ENCODE measurements around the gene MCHR1. TPM values are rescaled to one million over a fixed set of nuclear protein-coding genes. Genes with fewer than 3 reads are reported as not detected.
A peak's percentile ranks its signal among the peaks of the same experiment; 100 is the strongest.

Gene MCHR1
- total and polyA plus RNA-seq, 4 donors, result 1.6 TPM; not detected in 3

DNA sequence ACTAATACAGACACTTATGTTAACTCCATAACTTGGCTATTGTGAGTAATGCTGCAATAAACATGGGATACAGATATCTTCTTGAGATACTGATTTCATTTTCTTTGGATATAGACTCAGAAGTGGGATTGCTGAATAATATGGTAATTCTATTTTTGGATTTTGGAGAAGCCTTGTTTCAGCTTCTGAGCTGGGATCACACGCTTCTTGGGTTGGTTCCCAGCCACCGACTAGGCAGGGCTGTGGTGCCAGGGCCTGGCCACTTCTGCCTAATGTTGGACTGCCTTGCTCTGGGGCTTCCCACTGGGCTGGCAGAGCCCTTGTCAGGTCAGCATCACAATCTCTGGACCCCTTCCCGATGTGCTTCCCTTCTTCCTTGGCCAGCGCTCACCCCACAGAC, 14.0 kb upstream of the MCHR1 start:
- no peaks in the 10 kb centered on the region for H3K36me3 ChIP-seq (ENCODE audit: control insufficient read depth in 1 of 2, insufficient read depth in 2 of 2, low read length in 1 of 2)
- intact Hi-C loops (cut with DNase I), result no loop called here
- WGBS, 2 donors, result 5 to 6% methylated on average over 4 of the region's 4 CpGs
- no peak overlapping the region for H3K4me3 ChIP-seq (ENCODE audit: low read length in 2 of 2)
- peak overlapping the region in 1 of 2 donors; percentile 55 for H3K27ac ChIP-seq (ENCODE audit: low read depth in 1 of 2, low read length in 2 of 2)
- ATAC-seq (ENCODE audit: low FRiP score) (peak; percentile 88), DNase-seq (peak; percentile 91)
- no peaks in the 10 kb centered on the region for H3K9me3 ChIP-seq (ENCODE audit: control insufficient read depth, low read length)
- H3K27me3 ChIP-seq (ENCODE audit: control insufficient read depth in 1 of 2, insufficient read depth in 2 of 2, low read length in 1 of 2), result no peaks in the 10 kb centered on the region
- H3K4me1 ChIP-seq (ENCODE audit: control insufficient read depth in 1 of 2, insufficient read depth in 2 of 2, low read length in 2 of 2), result no peaks in the 10 kb centered on the region

DNA sequence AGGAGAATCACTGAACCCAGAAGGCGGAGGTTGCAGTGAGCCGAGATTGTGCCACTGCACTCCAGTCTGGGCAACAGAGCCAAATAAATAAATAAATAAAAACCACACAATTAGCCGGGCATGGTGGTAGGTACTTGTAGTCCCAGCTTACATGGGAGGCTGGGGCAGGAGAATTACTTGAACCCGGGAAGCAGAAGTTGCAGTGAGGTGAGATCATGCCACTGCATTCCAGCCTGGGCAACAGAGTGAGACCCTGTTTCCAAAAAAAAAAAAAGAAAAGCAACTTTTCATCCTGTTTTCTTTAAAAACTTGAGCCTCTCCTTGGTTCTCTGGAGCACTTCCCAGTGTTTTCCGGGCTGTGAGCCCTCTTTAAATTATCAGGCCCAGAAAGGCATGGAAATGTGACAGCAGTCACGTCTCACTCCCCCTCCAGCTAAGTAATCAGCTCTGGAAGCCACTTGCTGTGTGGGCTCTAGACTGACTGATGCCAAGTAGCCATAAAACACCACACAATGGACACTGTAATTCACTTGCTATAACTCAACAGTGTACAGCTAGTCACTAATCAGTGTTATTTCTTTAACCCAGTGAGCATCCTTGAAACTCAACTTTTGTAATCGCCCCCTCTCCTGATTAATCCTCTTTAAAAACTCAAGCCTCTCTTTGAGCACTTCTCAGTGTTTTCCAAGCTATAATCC, 13.0 kb upstream of the MCHR1 start:
- Histone ChIP-seq H3K27ac (ENCODE audit: low read depth in 1 of 2, low read length in 2 of 2) (peak overlapping the region in 1 of 2 donors; percentile 50), H3K36me3 (ENCODE audit: control insufficient read depth in 1 of 2, insufficient read depth in 2 of 2, low read length in 1 of 2) (no peaks in the 10 kb centered on the region), H3K27me3 (ENCODE audit: control insufficient read depth in 1 of 2, insufficient read depth in 2 of 2, low read length in 1 of 2) (no peaks in the 10 kb centered on the region), H3K4me1 (ENCODE audit: control insufficient read depth in 1 of 2, insufficient read depth in 2 of 2, low read length in 2 of 2) (no peaks in the 10 kb centered on the region), H3K9me3 (ENCODE audit: control insufficient read depth, low read length) (no peaks in the 10 kb centered on the region), H3K4me3 (ENCODE audit: low read length in 2 of 2) (no peak overlapping the region)
- ATAC-seq (ENCODE audit: low FRiP score) (peak; percentile 84), DNase-seq (peak in 1 of 2 donors; percentile 88)
- WGBS, 2 donors, result 26 to 30% methylated on average over 7 of the region's 7 CpGs
- intact Hi-C loops (cut with DNase I), result loop anchor here in 1 of 2 donors (1.0 kb wide), 1 partner anchor 45 kb away; no protein-coding TSS in a partner anchor

DNA sequence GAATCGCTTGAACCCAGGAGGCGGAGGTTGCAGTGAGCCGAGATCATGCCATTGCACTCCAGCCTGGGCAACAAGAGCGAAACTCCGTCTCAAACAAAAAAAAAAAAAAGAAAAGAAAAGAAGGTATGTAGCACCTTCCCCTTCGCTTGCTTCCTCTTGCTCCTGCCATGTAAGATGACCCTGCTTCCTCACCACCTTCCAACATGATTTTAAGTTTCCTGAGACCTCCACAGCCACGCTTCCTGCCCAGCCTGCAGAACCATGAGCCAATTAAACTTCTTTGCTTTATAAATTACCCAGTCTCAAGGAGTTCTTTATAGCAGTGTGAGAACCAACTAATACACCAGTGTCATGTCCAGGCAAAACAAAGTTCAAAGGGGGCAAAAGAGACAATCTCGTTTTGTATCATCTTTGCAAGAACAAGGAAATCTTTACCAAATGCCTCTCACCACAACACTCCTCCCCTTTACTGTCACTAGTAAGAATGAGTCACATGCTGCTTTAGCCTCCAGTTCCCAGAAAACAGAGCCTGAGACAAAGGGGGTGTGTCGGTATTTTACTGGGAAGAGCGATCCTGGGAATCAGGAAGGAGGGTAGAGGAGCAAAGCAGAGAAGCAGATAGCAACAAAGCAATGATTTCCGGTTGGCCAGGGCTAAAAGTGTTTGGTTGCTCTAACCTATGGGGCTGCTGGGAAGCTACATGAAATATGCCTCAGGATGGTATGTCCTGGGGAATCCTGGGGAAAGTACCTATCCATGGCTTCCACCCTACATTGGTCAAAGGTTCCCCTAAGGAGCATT, 10.5 kb upstream of the MCHR1 start:
- no peak for ATAC-seq (ENCODE audit: low FRiP score)
- Histone ChIP-seq H3K4me3 (ENCODE audit: low read length in 2 of 2) (no peak overlapping the region), H3K36me3 (ENCODE audit: control insufficient read depth in 1 of 2, insufficient read depth in 2 of 2, low read length in 1 of 2) (no peaks in the 10 kb centered on the region), H3K27ac (ENCODE audit: low read depth in 1 of 2, low read length in 2 of 2) (no peak overlapping the region), H3K9me3 (ENCODE audit: control insufficient read depth, low read length) (no peaks in the 10 kb centered on the region), H3K4me1 (ENCODE audit: control insufficient read depth in 1 of 2, insufficient read depth in 2 of 2, low read length in 2 of 2) (no peaks in the 10 kb centered on the region), H3K27me3 (ENCODE audit: control insufficient read depth in 1 of 2, insufficient read depth in 2 of 2, low read length in 1 of 2) (no peaks in the 10 kb centered on the region)
- no peak for DNase-seq
- WGBS, 2 donors, result 92 to 95% methylated on average over 9 to 11 of the region's 11 CpGs
- intact Hi-C loops (cut with DNase I), result no loop called here

DNA sequence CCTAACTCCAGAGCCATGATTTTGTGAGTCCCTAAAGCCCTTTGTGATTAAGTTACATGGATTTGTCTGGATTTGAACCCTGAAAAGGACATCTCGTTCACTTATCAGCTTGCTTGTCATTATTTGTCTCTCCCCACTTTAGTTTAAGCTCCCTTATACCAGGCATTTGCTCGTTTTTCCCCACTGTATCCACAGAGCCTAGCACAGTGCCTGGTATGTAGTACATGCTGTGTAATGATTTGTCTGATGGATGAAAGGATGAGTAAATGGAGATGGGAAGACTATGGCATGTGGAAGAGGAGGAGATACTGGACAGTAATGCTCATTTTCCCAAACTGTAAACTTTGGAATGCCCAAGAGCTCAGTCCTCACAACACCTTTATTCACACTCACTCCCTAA, 9.2 kb upstream of the MCHR1 start:
- Histone ChIP-seq H3K27ac (ENCODE audit: low read depth in 1 of 2, low read length in 2 of 2) (no peak overlapping the region), H3K9me3 (ENCODE audit: control insufficient read depth, low read length) (no peaks in the 10 kb centered on the region), H3K36me3 (ENCODE audit: control insufficient read depth in 1 of 2, insufficient read depth in 2 of 2, low read length in 1 of 2) (no peaks in the 10 kb centered on the region), H3K4me1 (ENCODE audit: control insufficient read depth in 1 of 2, insufficient read depth in 2 of 2, low read length in 2 of 2) (no peaks in the 10 kb centered on the region), H3K27me3 (ENCODE audit: control insufficient read depth in 1 of 2, insufficient read depth in 2 of 2, low read length in 1 of 2) (no peaks in the 10 kb centered on the region), H3K4me3 (ENCODE audit: low read length in 2 of 2) (no peak overlapping the region)
- WGBS, 2 donors, result 87 to 91% methylated on average over 2 of the region's 2 CpGs
- ATAC-seq (ENCODE audit: low FRiP score) (no peak), DNase-seq (no peak)
- intact Hi-C loops (cut with DNase I), result no loop called here

DNA sequence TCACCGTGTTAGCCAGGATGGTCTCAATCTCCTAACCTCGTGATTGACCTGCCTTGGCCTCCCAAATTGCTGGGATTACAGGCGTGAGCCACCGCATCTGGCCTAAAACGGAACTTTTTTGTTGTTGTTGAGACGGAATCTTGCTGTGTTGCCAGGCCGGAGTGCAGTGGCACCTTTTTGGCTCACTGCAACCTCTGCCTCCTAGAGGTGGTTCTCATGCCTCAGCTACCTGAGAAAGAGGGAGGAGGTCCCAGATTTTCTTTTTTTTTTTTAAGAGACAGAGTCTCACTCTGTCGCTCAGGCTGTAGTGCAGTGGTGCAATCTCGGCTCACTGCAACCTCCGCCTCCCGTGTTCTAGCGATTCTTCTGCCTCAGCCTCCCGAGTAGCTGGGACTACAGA, 7.9 kb upstream of the MCHR1 start:
- DNase-seq, result no peak
- H3K4me3 ChIP-seq (ENCODE audit: low read length in 2 of 2), result no peak overlapping the region
- H3K36me3 ChIP-seq (ENCODE audit: control insufficient read depth in 1 of 2, insufficient read depth in 2 of 2, low read length in 1 of 2), result no peaks in the 10 kb centered on the region
- no peaks in the 10 kb centered on the region for H3K27me3 ChIP-seq (ENCODE audit: control insufficient read depth in 1 of 2, insufficient read depth in 2 of 2, low read length in 1 of 2)
- no peaks in the 10 kb centered on the region for H3K9me3 ChIP-seq (ENCODE audit: control insufficient read depth, low read length)
- no peaks in the 10 kb centered on the region for H3K4me1 ChIP-seq (ENCODE audit: control insufficient read depth in 1 of 2, insufficient read depth in 2 of 2, low read length in 2 of 2)
- intact Hi-C loops (cut with DNase I), result no loop called here
- H3K27ac ChIP-seq (ENCODE audit: low read depth in 1 of 2, low read length in 2 of 2), result no peak overlapping the region
- WGBS, 2 donors, result 96% methylated on average over 13 of the region's 13 CpGs
- no peak for ATAC-seq (ENCODE audit: low FRiP score)

DNA sequence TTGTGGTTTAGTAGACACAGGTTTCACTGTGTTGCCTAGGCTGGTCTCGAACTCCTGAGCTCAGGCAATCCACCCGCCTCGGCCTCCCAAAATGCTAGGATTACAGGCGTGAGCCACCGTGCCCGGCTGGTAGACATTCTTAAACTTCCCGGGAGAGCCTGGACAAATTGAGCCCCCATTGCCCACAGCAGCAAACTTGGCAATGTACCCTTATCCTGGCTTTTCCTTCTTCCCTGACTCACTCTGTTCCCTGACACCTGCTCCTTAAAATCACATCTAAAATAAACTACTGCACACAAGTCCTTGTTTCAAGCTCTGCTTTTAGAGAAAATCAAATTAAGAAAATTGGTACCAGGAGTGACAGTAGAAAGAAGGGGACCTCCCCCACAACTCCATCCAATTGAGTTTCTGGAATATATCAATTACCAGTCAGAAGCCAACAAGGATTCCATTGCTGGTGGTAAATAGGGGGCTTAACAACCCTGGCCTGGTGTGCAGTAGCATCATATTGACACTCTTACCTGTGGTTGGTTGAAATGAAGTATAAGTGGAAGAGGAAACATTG, 7.4 kb upstream of the MCHR1 start:
- H3K27me3 ChIP-seq (ENCODE audit: control insufficient read depth in 1 of 2, insufficient read depth in 2 of 2, low read length in 1 of 2), result no peaks in the 10 kb centered on the region
- no peaks in the 10 kb centered on the region for H3K36me3 ChIP-seq (ENCODE audit: control insufficient read depth in 1 of 2, insufficient read depth in 2 of 2, low read length in 1 of 2)
- no peaks in the 10 kb centered on the region for H3K9me3 ChIP-seq (ENCODE audit: control insufficient read depth, low read length)
- intact Hi-C loops (cut with DNase I), result no loop called here
- WGBS, 2 donors, result 89 to 95% methylated on average over 7 of the region's 7 CpGs
- H3K4me3 ChIP-seq (ENCODE audit: low read length in 2 of 2), result no peak overlapping the region
- ATAC-seq (ENCODE audit: low FRiP score) (no peak), DNase-seq (no peak)
- no peaks in the 10 kb centered on the region for H3K4me1 ChIP-seq (ENCODE audit: control insufficient read depth in 1 of 2, insufficient read depth in 2 of 2, low read length in 2 of 2)
- H3K27ac ChIP-seq (ENCODE audit: low read depth in 1 of 2, low read length in 2 of 2), result no peak overlapping the region

DNA sequence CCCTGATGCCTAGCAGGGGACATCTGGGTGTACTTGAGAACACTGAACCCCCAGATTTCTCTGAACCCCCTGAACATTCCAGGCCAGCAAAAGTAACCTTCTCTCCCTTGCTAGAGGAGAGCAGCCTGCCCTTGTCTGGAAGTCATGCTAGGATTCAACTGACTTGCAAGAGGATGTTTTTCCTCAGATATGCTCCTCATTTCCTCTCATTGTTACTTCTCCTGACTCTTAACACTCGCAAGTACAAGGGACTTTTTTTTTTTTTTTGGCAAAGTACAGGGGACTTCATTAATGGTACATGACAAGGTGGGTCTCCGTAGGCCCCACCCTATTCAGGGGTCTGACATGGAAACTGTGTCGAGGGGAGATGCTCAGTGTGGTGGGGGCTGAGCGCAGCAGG, 6.3 kb upstream of the MCHR1 start:
- no peaks in the 10 kb centered on the region for H3K36me3 ChIP-seq (ENCODE audit: control insufficient read depth in 1 of 2, insufficient read depth in 2 of 2, low read length in 1 of 2)
- 90 to 94% methylated on average over 4 of the region's 4 CpGs for WGBS, 2 donors
- ATAC-seq (ENCODE audit: low FRiP score), result no peak

DNA sequence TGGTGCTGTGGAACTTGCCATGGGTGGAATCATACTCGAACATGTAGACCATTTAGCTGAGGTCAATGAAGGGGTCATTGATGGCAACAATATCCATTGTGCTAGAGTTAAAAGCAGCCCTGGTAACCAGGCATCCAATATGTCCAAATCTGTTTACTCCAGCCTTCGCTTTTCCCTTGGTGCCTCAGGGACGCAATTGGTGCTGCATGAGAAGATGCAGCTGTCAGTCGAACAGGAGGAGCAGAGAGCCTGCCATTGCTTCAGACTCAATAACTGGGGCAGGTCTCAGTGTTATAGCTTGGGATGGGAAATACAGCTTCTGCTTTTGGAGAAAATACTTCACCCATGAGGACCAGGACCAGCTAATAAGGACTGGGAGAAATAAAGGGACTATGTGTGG, 5.0 kb upstream of the MCHR1 start:
- Histone ChIP-seq H3K27ac (ENCODE audit: low read depth in 1 of 2, low read length in 2 of 2) (no peak overlapping the region), H3K36me3 (ENCODE audit: control insufficient read depth in 1 of 2, insufficient read depth in 2 of 2, low read length in 1 of 2) (no peaks in the 10 kb centered on the region), H3K4me1 (ENCODE audit: control insufficient read depth in 1 of 2, insufficient read depth in 2 of 2, low read length in 2 of 2) (no peaks in the 10 kb centered on the region), H3K9me3 (ENCODE audit: control insufficient read depth, low read length) (no peaks in the 10 kb centered on the region), H3K4me3 (ENCODE audit: low read length in 2 of 2) (no peak overlapping the region), H3K27me3 (ENCODE audit: control insufficient read depth in 1 of 2, insufficient read depth in 2 of 2, low read length in 1 of 2) (no peaks in the 10 kb centered on the region)
- 89 to 93% methylated on average over 4 of the region's 4 CpGs for WGBS, 2 donors
- intact Hi-C loops (cut with DNase I), result no loop called here
- ATAC-seq (ENCODE audit: low FRiP score), result no peak
- DNase-seq, result no peak

More for the DNA sequence above, 6.3 kb upstream of the MCHR1 start:
- H3K9me3 ChIP-seq (ENCODE audit: control insufficient read depth, low read length), result no peaks in the 10 kb centered on the region
- H3K4me3 ChIP-seq (ENCODE audit: low read length in 2 of 2), result no peak overlapping the region
- intact Hi-C loops (cut with DNase I), result no loop called here
- no peaks in the 10 kb centered on the region for H3K4me1 ChIP-seq (ENCODE audit: control insufficient read depth in 1 of 2, insufficient read depth in 2 of 2, low read length in 2 of 2)
- no peak overlapping the region for H3K27ac ChIP-seq (ENCODE audit: low read depth in 1 of 2, low read length in 2 of 2)
- H3K27me3 ChIP-seq (ENCODE audit: control insufficient read depth in 1 of 2, insufficient read depth in 2 of 2, low read length in 1 of 2), result no peaks in the 10 kb centered on the region
- no peak for DNase-seq
